K562 (cell line): ENCODE measurements around the gene LPA.

ENCODE experiments used
- FOS ChIP-seq: IDR thresholded peaks from 3 replicates; pipeline ENCODE4 v1.6.1; 2011; ENCODE audit not compliant: insufficient read length; ENCODE audit errors: extremely low read depth
- FOXJ3 ChIP-seq: sonication (generic); formaldehyde crosslinking; IDR thresholded peaks from 2 replicates; pipeline ENCODE4 v1.4.0; 2020; ENCODE audit warnings: mild to moderate bottlenecking, missing genetic modification reagents
- POLR2A ChIP-seq: fragments of 450-650 bp; conservative IDR thresholded peaks from 2 replicates; pipeline ENCODE4 v1.6.1; 2016
- POLR2H ChIP-seq: IDR thresholded peaks from 2 replicates; pipeline ENCODE4 v1.6.1; 2016; ENCODE audit warnings: missing genetic modification characterization, low read depth, mild to moderate bottlenecking, control low read depth, missing compliant biosample characterization, moderate library complexity
- ZFP36 ChIP-seq: fragments of 150-350 bp; IDR thresholded peaks from 2 replicates; pipeline ENCODE4 v1.6.1; 2018; ENCODE audit warnings: low read length, low read depth; ENCODE audit not compliant: partially characterized antibody
- TF ChIP-seq, protein P1 (sequence below): sonication (generic); formaldehyde crosslinking; IDR thresholded peaks from 2 replicates; pipeline ENCODE4 v1.8.0; 2022; ENCODE audit warnings: mild to moderate bottlenecking, missing genetic modification reagents
- TF ChIP-seq, protein P2 (sequence below), 3 experiments: IDR thresholded peaks in 2 of 3; conservative IDR thresholded peaks in 1 of 3; 2 replicates each; pipeline ENCODE4 v1.5.1; 2011 to 2012; ENCODE audit warnings: low read length in 3 of 3, mild to moderate bottlenecking in 3 of 3, control low read depth in 2 of 3, improper control_type of control experiment in 1 of 3, inconsistent platforms in 1 of 3, low read depth in 1 of 3, mixed read lengths in 1 of 3, moderate library complexity in 1 of 3; ENCODE audit not compliant: insufficient read depth in 2 of 3

DNA sequence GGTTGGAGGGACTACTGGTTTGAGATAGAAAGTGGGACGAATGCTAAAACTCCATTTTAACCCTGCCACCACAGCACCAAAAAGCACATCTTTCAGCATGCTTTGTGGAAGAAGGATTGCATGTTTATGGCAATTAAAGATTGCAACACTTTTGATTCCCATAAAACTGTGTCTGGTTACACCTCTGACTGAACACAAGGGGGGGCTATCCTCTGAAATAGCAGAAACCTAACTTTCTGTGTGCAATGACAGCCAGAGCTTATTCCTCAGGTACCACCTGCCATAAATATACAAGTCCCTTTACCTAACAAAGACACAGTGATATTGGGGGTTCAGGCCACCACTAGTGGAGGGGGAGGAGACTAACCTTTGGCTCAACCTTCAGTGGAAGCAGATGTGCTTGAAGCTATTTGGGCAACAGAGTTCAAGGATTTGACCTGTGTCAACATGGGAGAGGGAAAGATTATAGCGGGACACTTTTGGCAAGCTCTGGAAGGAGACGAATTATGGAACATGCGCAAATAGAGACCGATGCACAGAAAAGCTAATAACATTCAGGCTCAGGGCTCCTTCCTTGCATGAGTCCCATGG, 28.4 kb upstream of the LPA start:
- TF ChIP-seq, protein P1, sequence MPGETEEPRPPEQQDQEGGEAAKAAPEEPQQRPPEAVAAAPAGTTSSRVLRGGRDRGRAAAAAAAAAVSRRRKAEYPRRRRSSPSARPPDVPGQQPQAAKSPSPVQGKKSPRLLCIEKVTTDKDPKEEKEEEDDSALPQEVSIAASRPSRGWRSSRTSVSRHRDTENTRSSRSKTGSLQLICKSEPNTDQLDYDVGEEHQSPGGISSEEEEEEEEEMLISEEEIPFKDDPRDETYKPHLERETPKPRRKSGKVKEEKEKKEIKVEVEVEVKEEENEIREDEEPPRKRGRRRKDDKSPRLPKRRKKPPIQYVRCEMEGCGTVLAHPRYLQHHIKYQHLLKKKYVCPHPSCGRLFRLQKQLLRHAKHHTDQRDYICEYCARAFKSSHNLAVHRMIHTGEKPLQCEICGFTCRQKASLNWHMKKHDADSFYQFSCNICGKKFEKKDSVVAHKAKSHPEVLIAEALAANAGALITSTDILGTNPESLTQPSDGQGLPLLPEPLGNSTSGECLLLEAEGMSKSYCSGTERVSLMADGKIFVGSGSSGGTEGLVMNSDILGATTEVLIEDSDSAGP (CRISPR knock-in tag), result no peak
- TF ChIP-seq FOS (no peak), FOXJ3 (CRISPR knock-in tag) (no peak), POLR2H (no peak), POLR2A (no peak), ZFP36 (no peak)
- TF ChIP-seq, protein P2, sequence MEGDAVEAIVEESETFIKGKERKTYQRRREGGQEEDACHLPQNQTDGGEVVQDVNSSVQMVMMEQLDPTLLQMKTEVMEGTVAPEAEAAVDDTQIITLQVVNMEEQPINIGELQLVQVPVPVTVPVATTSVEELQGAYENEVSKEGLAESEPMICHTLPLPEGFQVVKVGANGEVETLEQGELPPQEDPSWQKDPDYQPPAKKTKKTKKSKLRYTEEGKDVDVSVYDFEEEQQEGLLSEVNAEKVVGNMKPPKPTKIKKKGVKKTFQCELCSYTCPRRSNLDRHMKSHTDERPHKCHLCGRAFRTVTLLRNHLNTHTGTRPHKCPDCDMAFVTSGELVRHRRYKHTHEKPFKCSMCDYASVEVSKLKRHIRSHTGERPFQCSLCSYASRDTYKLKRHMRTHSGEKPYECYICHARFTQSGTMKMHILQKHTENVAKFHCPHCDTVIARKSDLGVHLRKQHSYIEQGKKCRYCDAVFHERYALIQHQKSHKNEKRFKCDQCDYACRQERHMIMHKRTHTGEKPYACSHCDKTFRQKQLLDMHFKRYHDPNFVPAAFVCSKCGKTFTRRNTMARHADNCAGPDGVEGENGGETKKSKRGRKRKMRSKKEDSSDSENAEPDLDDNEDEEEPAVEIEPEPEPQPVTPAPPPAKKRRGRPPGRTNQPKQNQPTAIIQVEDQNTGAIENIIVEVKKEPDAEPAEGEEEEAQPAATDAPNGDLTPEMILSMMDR (IDR thresholded peaks at IDR 0.05 in 2 of 3, conservative IDR thresholded peaks at IDR 0.05 in 1 of 3; ENCODE audit: insufficient read depth in 2 of 3, low read depth in 1 of 3, low read length in 3 of 3), result peak; percentile 55 to 63 (median 60); a peak in 4 of 6 replicates
